NCI-H460 (cell line): Measurements from ENCODE around the gene CCDC178. TPM values are rescaled to one million over a fixed set of nuclear protein-coding genes. Genes with fewer than 3 reads are reported as not detected.
"Not testable (repeated sequence)": the region's sequence is repeated elsewhere in the genome, so short reads cannot be mapped to it uniquely, and the experiment has no call there.

Experiments
- DNase-seq: peaks from one replicate; pipeline ENCODE4 v3.0.0-alpha.2; 2016; ENCODE audit warnings: low read depth; ENCODE audit errors: extremely low read depth
- polyA plus RNA-seq: library from polyadenylated mRNA; depleted of rRNA; stranded (reverse); fragments of >200 nt; gene quantifications from 2 replicates; pipeline ENCODE4 v1.2.3, GENCODE V29; 2014; cell fraction: nucleus; rRNA removed
- total RNA-seq: library from RNA; depleted of rRNA; stranded (reverse); fragments of >200 nt; shearing (Covaris generic); gene quantifications from 2 replicates; pipeline ENCODE4 v1.2.3, GENCODE V29; 2014; rRNA removed

Gene CCDC178, protein sequence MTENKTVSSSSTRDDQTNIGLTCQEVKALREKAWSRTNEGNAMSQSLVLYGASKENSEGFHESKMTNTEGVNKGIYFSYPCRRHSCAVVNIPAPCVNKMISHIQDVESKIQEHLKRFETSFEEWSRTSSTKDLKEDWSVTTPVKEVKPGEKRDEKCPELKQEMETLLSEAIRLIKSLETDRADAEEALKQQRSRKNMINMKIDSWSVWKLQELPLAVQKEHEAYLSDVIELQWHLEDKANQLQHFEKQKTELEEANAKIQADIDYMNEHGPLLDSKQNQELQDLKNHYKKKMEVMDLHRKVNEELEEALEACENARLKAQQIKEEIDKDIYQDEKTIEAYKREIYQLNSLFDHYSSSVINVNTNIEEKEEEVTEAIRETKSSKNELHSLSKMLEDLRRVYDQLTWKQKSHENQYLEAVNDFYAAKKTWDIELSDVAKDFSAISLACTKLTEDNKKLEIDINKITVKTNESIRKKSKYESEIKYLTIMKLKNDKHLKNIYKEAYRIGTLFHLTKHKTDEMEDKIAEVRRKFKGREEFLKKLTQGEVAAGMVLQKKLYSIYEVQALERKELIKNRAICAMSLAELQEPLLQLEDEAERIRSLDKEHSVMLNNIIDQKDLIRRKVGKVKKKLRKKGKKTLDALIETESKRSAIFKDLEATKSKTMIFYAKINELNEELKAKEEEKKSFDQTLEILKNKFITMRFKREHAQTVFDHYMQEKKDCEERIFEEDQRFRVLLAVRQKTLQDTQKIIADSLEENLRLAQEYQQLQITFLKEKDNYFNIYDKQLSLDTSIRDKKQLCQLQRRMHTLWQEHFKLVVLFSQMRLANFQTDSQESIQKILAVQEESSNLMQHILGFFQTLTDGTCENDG
- 0.42 TPM in 1 of 2 replicates, not detected in the other for total RNA-seq
- not detected in 2 replicates for polyA plus RNA-seq

DNA sequence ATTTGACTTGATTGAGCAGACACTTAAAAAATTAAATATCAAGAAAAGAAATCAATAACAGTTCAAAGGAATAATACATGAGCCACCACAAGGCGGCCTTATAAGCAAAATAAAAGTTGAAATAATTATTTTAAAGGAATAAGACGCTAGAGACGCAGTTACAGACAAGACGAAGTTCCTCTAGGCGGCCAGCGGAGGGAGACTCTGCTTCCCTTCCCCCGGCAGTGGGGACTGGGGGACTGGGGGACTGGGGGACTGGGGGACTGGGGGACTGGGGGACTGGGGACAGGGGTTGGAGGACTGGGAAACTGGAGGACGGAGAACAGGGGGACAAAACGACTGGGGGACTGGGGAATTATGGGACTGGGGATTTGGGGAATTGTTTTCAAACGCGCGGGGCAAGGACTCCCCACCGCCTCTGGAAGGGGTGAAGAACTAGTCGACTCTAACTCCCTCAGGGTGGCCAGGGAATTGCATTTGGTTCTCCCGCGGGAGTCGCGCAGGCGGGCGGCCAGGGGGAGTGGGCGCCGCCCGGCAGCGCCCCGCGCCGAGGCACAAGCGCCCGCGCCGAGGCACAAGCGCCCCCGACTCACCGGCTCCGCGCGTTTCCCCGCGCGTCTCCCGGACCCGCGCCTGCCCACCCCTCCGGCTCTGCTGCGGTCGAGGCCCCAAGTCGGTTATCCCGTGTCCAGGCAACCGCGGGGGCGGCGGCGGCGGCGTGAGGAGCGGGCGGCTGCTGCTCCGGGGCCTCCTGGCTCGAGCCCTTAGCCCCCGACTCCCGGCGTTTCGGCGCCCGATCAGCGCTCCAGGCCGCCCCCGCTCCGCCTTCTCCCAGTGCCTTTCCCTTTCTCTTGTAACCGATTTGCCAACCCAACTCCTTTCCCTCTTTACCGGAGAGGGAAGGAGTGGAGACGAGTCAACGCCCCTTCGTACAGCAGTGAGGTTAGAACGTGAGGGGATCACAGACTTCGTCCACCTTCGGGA, at the start of gene CCDC178:
TSS of gene CCDC178 (minus strand) at position 662 of the 984 bp plus-strand sequence. CDS start 28,633 bp downstream, outside the sequence.
- DNase-seq, result peak; percentile 32

DNA sequence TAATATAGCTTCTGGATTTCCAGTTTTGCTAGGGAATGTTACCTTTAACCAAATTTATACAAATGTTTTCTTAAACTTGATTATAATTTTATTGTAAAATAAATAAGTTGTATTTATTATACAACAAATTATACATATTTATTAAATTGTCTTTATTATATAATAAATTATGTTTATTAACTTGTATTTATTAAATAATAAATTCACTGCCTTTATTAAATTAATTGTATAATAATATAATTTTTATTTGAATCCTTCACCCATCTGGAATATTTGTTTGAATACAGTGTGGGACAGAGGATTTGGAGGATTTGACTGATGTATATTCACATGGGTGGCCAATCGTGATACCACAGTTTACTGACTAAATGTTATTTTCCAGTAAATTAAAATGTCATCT, 43.4 kb upstream of the CCDC178 start:
- DNase-seq, result no peak

DNA sequence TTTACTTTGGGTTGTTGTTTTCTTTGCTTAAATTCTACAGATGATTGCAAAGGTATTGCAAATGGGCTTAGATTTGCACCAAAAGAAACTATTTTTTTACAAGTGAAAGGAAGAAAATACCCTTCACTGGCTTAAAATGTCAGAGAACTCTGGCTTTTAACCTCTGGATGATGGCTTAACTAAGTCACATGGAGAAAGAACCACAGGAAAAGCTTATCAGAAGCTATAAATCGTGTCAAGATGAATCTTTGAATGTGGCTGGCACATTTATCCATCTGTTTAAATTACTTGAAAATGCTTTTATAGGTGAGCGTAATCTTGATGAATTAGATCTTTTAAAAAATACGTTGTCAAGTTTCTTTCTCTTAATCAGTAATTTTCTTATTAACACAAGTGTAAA, 32.0 kb upstream of the CCDC178 start:
- DNase-seq, result no peak

DNA sequence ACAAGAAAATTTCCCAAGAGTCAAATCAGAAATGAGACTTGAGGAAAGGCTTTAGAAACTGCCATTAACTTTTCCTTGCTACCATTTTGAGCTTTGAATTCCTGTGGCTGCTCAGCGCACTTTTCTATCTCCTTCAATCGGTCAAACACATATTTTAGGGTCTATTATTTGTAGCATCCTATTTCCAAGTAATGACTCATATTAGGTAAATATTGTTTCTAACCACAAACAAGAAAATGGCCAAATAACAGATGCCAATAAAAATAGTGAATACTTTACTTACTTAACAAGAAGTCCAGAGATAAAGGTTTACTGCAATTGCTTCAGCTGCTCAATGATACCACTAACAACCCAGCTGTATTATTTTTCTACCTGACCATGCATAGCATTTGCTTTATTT, 29.7 kb upstream of the CCDC178 start:
- DNase-seq, result no peak

DNA sequence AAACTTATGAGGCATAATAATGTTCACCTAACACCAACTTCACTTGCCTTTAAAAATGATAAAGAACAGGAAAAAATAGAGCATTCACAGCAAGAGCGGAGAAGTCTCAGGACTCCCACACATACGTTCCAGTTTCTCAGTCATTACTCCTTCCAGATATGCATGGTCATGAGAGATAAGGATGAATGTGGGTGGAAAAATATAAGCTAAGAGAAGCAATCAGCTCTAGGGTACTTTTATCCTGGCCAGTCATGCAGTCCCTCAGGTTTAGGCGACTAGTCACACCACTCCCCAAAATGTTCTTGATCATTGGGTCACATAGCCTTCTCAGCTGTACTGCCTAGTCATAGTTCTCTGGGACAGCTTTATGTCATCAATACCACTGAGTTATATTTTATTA, 29.2 kb upstream of the CCDC178 start:
- DNase-seq, result no peak

DNA sequence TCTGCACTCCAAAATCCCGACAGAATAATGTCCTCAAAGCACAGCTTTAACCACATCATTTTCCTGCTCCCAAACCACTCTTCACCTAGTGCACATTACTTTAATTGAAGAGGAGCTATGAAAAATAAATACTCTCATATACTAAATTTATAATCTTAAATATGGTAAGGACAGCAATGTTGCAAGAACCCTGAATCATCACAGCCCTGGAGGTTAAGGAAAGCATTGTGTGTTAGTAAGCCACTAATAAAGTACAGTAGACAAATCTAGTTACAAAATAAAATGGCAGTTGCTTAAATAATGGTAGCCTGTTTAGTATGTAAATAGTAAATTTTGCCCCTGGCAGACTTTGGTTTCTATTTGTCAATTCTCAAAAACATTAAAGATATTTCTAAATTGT, 27.0 kb upstream of the CCDC178 start:
- no peak for DNase-seq

DNA sequence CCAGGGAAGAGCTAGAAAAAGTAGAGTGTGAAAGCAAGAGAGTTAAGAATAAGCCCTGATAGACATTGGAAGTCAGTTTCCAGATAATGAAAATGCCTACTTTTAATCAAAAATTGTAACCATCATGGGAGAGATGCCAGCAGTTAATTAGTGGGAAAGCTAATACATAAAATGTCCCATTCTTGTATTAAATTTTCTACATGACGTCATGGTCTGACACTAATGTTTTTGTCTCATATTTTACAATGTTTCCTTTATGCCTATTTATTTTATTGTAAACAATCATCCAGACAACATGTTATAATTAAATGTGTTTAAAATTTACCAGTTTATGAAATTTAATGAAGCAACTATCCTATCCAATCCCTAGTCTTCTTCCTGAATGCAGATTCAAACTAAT, 26.3 kb upstream of the CCDC178 start:
- no peak for DNase-seq

DNA sequence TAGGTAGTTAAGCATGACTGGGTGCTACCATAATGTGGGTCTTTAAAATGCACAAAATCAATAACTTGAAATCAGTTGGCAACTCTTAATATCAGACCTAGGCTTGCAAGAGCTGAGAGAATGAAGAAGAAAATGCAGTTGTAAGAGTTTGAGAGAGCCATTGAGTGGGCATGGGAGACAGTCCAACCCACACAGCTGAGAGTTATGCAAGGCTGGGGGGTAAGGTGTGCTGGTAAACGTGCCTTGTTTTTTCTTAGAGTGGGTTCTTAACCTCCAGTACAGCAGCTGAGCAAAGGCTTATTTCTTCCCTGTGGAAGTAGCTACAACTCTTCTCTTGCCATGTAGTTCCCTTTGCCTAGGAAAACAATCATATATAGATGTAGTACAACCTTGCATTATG, 20.2 kb upstream of the CCDC178 start:
- DNase-seq, result no peak

DNA sequence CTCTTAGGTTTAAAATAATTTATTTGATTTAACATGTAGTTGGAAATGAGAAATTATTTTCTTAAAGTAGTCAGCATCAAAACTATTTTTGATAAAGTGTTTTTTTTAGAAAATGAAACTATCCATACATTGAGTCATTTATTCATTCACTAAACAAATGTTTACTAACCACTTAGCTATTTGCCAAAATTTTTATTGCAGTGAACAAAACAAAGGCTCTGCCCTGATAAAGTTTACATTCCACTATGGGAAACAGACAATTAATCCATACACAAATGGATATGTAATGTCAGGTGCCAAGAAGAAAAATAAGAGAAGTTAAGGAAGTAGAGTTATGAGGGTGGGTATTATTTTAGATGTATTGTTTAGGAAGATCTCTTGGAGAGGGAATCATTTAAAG, 19.1 kb upstream of the CCDC178 start:
- no peak for DNase-seq

DNA sequence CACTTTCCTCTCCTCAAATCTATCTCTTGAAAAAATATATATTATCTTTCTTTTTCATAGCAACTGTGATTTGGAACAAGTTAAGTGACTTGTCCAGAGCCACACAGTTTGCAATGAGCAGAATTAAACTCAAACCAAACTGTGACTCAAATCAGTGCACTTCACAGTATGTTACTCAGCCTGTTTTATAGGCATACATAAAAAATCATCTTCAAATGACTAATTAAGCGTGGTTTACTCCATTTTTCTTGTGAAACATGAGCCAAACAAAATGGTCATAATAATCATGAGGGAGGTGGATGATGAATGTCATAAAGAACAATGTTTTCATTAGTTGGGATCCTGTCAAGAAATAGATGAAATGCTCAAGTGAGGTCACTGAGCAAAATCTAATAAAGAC, 6.1 kb upstream of the CCDC178 start:
- DNase-seq, result no peak

DNA sequence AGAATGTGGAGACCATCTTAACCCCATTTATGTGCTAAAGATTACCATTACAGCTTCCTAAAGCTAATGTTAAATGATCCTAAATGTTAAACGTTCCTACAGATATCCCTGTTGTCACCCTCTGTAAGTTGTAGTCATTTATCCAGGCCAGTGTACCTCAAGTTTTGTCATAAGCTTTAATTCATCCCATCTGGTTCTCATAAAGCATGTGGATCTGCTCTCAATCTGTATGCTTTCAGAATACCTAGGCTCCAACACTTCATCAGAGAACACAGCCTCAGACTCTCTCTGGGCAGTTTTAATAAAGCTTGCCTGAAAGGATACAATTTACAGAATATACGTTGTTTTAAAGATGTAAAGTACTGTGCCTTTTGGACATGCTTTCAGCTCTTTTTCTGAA, 4.2 kb upstream of the CCDC178 start:
- no peak for DNase-seq

DNA sequence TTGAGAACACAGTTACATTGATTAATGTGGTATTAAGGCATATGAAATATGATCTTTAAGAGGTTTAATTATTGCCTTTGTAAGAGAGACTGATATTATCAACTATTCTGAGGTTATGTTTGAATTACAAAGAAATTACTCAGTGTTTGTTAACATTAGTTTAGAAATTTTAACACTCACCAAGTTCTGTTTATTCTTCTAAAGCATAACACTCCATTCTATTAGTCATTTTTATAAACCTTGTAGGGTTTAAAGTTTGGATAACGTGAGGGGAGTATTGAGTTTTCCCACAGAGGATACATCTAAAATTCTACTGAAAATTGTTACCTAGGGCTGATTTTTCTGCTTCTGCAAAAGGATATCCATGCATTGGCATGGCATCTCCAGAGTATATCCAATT, 7.7 kb downstream of the CCDC178 start:
- DNase-seq, result no peak

DNA sequence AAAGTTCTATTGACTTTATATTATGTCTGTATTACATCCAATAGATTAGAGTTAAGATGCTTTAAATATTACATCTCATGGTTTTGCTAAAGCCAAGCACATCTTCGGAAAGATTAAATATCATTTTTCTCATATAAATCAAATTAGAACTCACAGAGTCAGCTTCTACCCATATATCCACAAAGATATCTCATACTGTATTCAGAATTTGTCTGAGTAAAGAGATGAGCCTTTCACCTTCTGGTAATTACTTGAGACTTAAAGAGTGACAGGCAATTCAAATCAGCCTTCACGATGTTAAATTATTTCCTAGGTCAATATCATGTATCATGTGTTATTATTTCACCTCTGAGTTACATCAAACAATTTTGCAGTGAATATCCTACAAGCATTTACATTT, 13.0 kb downstream of the CCDC178 start:
- DNase-seq, result no peak

DNA sequence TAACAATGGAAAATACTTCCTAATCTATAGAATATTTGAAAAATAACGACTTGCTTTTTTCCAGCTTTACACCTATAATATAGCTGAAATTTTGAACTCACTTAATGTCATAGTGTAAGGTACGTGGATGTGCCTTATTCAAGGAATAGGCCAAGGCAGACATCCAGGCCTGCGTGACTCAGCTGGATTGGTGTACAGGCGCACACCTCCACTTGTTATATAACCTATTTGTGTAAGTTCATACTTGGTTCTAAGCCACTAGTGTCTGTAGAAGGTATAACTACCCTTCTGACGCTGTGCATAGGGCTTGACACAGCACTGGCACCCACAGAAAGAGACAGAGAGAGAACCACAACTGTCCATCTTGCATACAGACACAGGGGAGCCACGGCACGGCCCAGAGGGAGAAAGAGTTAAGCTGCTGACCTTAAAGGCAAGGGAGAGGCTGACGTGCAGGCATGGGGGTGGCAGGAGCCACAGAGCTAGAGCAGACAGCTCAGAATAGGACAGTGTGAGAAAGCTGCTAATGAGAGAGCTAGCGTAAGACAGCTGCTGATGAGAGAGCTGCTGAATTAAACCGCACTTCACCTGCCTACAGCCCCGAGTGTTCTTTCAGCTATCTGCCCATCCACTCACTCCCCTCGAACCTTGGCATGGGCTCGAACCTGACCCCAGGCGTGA, 16.1 kb downstream of the CCDC178 start:
- no peak for DNase-seq

DNA sequence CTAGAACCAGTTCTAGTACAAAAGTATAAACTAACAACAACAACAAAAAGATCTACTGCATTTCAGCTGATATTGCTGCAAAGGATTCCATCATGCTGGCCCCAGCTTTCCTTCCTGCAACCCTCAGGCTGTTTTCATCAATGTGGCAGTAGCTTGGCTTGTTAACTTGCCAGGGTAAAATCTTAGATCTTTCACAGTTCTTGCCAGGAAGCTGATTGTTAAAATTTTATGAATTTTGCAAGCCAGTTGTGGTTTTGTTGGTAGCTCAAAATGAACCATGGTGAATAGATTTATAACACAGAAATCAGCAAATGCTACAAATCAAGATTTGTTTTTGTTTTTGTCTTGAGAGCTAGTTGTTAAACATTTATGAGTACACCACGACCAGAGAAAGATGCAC, 19.3 kb downstream of the CCDC178 start:
- no peak for DNase-seq

DNA sequence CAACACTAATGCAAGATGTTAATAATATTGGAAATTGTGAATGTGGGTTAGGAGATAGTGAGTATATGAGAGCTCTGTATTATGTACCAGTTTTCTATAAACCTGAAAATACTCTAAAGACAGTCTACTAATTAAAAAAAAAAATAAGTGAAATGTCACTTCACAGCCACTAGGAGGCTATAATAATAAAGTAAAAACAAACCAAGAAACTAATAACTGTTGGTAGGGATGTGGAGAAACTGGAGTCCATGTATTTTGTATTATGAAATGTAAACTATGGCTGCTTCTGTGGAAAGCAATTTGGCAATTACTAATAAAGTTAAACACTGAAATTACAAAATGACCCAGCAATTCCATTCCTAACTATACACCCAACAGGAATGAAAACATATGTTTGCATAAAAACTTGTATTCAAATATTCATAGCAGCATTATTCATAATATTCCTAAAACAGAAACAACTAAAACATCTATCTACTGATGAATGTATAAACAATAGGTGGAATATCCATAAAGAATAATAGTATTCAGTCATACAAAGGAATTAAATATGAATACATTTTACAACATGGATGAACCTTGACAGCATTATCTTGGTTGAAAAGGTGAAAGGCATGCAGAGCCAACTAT, 36.2 kb downstream of the CCDC178 start:
- no peak for DNase-seq

DNA sequence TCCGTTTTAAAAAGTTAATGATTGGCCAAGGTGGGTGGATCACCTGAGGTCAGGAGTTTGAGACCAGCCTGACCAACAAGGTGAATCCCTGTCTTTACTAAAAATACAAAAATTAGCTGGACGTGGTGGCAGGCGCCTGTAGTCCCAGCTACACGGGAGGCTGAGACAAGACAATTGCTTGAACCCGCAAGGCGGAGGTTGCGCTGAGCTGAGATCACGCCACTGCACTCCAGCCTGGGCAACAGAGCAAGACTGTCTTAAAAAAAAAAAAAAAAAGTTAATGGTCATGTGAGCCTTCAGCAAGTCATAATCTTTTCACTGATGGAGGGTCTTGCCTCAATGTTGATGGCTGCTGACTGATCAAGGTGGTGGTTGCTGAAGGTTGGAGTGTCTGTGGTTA, 41.6 kb downstream of the CCDC178 start:
- DNase-seq, result not testable (repeated sequence)

DNA sequence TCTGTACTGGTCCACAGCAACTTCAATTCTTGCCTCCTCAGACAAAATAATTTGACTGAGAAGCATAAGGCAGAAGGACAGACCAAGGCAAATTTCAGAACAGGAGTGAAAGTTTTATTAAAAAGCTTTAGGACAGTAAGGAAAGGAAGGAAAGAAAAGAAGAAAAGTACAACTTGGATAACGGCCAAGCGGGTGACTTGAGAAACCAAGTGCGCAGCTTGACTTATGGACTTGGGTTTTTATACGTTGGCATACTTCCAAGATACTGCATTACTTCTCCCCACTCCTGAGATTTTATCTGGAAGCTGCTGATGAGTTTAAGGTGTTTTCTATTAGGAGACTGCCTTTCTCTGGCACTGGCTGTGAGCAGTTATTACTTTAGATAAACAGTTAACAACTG, 64.7 kb downstream of the CCDC178 start:
- no peak for DNase-seq

DNA sequence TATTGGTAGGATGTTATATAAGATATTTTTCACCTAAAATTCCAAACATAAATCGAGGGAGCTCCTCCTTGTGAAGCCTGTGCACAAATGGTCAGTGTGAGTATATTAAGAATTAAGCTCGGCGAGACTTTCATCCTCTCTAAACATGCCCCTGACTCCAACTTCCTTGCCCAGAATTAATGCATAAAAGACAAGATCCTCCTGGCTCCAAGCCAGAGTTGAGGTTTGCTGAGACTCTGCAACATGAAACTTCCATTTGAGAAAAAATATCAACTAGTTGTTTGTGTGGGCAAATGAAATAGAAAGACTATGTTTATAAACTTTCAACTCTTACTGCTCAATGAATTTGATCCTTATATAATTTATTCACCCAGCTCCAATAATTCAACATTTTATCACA, 68.1 kb downstream of the CCDC178 start:
- DNase-seq, result no peak
